Measurements from ENCODE around the gene ZFP28. TPM values are rescaled to one million over a fixed set of nuclear protein-coding genes. Genes with fewer than 3 reads are reported as not detected.

Gene ZFP28
- total and polyA plus RNA-seq, 2 donors (not counting 3 experiments of a cell fraction or from before 2014, with no cell fraction given): 1.8 to 5.4 TPM

- dilution Hi-C loops (cut with MboI; ENCODE audit: extremely low pct_ligation_motif_present, low sequenced_read_pairs): no loop called here
- no peak overlapping the region for H3K27ac ChIP-seq (ENCODE audit: insufficient read depth, low read depth, low read length)
- H3K9me3 ChIP-seq (replicated peaks; ENCODE audit: control insufficient read depth, insufficient read depth, low read length): no peaks in the 10 kb centered on the region
- no peaks in the 10 kb centered on the region for H3K27me3 ChIP-seq (ENCODE audit: control insufficient read depth in 2 of 2, insufficient read depth in 2 of 2, low read length in 2 of 2)
- FAIRE-seq: no peak
- no peak for TF ChIP-seq CTCF (IDR thresholded peaks at IDR 0.05; ENCODE audit: extremely low read depth in 1 of 2, insufficient read depth in 1 of 2, low read depth in 1 of 2, low read length in 2 of 2)
- no peak for TF ChIP-seq GATA2 (IDR thresholded peaks at IDR 0.05; ENCODE audit: insufficient read depth, insufficient read length, low read depth, low read length)
- TF ChIP-seq JUN (IDR thresholded peaks at IDR 0.05; ENCODE audit: borderline replicate concordance, insufficient read depth, insufficient read length, low read depth): no peak
- TF ChIP-seq FOS (IDR thresholded peaks at IDR 0.05; ENCODE audit: borderline replicate concordance, insufficient read depth, low read length): no peak
- TF ChIP-seq MYC (IDR thresholded peaks at IDR 0.05; ENCODE audit: low read depth, low read length): no peak
- TF ChIP-seq POLR2A (IDR thresholded peaks at IDR 0.05; ENCODE audit: low read depth, low read length): no peak
- TF ChIP-seq MAX (IDR thresholded peaks at IDR 0.05; ENCODE audit: insufficient read depth, insufficient read length): no peak
- no peak for TF ChIP-seq POLR2AphosphoS5 (IDR thresholded peaks at IDR 0.05; ENCODE audit: insufficient read depth, low read depth, low read length)
- TF ChIP-seq EZH2 (IDR thresholded peaks at IDR 0.05; ENCODE audit: borderline replicate concordance, low read depth, low read length, severe bottlenecking): no peak
- ChIA-PET POLR2A (no interaction called here), CTCF (no interaction called here)
- intact Hi-C loops (cut with micrococcal nuclease): no loop called here
- peaks cover 3% of the 10 kb centered on the region for H3K4me1 ChIP-seq (ENCODE audit: control insufficient read depth, extremely low read depth, insufficient read depth, low read length)
- no TSS peak for BruUV-seq (replicated peaks)
- H4K20me1 ChIP-seq (replicated peaks; ENCODE audit: control insufficient read depth, extremely low read depth, insufficient read depth, low read length): no peaks in the 10 kb centered on the region
- H2AFZ ChIP-seq (ENCODE audit: low read depth, low read length): no peak overlapping the region
- no peaks in the 10 kb centered on the region for H3K9me1 ChIP-seq (replicated peaks; ENCODE audit: control insufficient read depth, extremely low read depth, insufficient read depth, low read length)
- DNase-seq (ENCODE audit: low read depth, low spot score): no peak
- no peak overlapping the region for H3K4me3 ChIP-seq (replicated peaks in 1 of 3; ENCODE audit: insufficient read depth in 1 of 3, low read depth in 1 of 3, low read length in 3 of 3)
- H3K4me2 ChIP-seq (ENCODE audit: insufficient read depth, low read length): no peak overlapping the region
- H3K9ac ChIP-seq (replicated peaks; ENCODE audit: extremely low read depth, insufficient read depth, low read length): no peak overlapping the region
- no peaks in the 10 kb centered on the region for H3K79me2 ChIP-seq (ENCODE audit: control insufficient read depth, insufficient read depth, low read length)
- H3K36me3 ChIP-seq (ENCODE audit: control insufficient read depth in 2 of 2, extremely low read depth in 1 of 2, insufficient read depth in 2 of 2, low read length in 2 of 2): no peaks in the 10 kb centered on the region
These were observed 34.2 kb upstream of the ZFP28 start for GRCh38 chr19:56504581-56504980.
